ENCODE results near the gene ABCA5.
"Not testable (repeated sequence)": the region's sequence is repeated elsewhere in the genome, so short reads cannot be mapped to it uniquely, and the experiment has no call there.

Gene ABCA5

DNA sequence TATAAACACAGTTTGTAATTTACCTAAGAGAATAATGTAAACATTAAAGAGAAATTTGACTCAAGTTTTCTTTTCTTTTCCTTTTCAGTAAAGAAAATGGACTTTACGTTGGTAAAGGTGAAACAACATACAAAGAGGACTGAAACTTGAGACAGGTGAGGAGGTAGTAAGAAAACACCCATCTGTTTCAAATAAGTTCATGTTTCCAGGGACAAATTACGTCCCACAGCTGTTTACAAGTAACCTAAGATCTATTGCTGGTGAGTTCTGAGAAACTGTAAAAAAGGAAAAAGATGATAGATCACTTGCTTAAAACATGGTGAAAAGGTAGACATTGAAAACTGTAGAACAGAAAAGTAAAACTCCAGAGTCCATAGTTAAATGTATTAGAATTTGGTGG is 4.8 kb upstream of the ABCA5 start:
- DNase-seq (ENCODE audit: low spot score) = no peak

DNA sequence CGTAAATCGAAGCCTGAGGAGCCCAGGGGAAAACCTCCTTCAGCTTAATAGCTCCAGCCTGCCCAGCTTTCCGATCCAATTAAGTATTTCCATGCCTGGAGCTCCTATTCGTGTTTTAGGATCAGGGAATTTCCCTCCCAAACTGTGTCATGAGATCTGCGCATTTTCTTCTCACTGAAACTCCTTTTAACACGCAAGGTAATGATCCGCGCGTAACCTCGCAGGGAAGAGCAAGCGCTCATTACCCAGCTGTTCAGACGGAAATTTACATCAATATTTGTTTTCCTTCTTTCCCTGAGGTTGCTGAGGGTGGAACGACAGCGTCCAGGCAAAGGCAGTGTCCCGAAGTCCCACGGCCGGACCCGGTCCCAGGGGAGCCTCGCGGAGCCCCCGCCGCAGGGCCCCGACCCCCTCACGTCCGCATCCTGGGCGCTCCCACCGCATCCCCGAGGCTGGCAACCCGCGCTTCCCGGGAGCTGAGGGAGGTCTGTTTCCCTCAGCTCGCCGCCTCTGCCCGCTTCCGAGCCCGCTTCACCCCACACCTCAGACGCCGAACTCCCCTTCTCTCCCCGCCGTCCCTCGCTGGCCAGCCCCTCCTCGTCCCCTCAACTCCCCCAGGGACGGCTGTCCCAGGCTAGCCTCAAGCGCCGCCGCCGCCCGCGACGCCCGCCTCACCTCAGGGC is 415 bp downstream of the ABCA5 start:
- DNase-seq (ENCODE audit: low spot score) = no peak

DNA sequence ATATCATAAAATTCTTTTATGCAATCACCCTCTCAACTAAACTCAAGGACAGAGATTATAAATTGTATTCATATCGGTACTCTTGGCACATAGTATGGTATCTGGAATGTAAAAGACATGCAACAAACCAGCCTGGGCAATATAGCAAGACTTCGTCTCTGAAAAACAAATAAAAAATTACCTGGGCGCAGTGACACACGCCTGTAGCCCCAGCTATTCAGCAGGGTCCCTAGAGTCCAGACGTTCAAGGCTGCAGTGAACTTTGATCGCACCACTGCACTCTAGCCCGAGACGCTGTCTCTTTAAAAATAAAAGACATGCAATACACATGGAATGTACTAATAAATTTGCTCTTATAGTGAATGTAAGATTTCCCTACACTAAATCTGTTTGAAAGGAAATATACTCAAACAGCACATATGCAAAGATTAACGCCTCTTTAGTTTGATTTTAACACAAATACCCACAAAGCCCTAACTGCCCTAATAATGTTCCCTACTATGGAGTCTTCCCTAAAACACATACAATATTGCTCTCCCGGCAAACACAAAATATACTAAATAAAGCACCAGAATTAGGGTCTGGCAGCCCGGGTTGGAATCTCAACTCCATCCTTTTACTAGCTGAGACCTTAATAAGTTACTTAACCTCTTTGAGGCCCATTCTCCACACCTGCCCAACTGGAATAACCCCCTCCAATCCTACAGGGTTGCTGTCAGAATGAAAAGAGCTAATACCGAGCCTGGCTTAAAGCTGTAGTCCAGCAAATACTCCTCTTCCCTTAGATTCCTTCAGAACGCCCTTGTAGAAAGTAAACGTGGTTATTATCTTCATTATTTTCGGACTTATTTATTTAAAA is 1.2 kb downstream of the ABCA5 start:
- DNase-seq (ENCODE audit: low spot score) = no peak

DNA sequence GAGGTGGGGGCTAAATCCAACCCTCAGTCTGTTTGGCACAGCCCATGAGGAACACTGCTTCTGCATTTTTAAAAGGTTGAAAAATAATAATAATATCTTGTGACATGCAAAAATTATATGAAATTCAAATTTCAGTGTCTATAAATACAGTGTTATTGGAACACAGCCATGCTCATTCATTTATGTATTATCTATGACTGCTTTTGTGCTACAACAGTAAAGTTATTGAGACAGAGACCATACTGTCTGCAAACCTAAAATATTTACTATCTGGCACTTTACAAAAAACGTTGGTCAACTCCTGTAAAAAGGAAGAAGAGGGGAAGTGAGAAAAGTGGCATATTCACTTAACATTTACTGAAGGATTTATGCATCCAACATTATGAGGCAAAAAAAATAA is 3.1 kb downstream of the ABCA5 start:
- no peak for DNase-seq (ENCODE audit: low spot score)

DNA sequence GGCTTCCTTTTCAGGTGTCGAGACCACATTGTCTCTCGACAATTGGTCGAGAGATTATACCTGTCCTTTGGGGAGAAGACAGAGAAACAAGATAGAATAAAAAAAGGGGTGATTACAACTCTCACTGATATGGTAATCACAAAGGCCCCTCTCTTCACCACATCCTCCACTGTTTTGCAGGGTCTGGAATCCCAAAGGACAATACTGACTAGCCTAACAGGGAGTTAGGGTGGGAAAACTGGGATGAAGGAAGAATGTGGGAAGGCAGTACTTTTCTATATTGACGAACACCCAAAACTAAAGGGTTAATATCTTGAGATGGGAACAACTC is 6.1 kb downstream of the ABCA5 start:
- DNase-seq (ENCODE audit: low spot score) = no peak

DNA sequence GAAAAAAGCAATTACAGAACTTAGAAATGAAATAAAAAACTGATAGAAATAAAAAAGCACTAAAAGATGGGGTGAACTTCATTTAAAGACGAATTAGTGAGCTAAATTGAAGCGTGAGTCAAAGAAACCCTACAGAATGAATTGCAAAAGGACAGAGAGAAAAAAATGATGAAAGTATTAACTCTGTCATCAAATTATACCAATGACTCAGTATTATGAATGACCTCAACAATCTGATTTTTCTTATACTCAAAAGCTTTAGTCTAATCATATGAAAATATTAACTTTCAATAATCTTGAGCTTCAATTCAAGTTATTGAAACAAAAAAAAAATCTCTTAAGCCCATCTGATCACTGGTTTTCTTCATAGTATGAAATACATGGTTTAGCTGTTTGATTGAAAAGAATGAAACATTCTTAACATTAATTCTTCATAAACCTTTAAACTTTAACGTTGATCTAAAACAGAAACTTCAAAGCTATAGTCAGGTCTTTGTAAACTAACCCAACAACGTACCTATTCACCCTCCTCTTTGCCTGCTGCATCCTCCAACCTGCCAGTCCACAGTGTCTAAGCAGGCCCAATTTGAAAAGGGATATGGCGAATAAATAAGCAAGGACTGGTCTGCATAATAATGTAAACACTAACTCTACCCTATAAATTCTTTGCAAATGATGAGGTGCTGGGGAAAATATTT is 6.6 kb downstream of the ABCA5 start:
- no peak for DNase-seq (ENCODE audit: low spot score)

DNA sequence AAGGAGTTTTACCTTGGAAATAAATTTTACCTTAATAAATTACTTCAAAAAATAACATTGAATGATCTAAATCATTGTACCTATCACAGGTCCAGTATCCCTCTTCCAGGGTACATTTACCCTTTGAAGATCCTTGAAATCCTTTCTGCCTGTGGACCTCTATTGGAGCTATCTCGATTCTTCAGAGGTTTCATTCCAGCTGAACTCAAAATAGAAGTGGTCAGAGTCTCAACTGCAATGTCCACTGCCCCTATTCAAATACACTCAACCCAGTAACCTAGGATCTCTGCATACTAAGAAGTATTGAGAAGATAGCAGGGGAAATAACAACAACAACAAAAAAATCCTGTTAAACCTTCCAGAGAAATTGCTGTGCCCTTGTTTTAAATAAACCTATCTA is 9.3 kb downstream of the ABCA5 start:
- no peak for DNase-seq (ENCODE audit: low spot score)

DNA sequence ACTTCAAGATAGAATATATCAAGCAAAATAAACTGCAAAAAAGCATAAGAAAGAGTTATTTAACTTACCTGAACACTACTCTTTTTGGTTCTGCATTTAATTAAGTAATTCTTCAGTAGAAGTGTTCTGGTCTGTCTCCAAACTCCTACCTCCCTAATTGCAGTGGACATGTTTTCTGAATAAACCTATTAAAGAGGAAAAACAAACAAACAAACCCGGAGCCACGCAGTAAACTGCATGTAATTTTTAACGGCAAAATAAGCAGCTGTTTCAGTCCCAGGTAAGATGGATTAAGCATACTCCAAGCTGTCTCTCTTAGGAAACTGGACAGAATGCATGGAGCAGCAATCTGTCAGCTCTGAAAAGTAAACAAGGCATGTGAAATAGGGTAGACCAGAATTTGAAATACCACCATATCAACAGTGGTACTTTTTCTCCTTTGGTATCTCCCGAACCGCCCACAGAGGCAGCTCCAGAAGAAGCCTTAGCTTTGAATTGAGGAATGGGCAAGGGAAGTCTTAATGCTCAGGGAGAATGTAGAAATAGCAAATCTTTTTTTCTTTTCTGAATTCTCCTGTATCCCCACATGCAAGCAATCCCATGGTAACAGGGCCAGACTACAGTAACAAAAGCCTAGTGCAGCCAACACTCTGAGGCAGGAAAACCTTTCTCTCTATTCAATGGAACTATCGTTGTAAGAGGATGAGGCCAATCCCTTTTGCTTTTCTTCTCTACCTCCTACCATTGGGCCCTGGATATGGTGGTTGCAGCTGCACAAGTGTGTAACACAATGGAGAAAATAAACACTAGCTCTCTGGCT is 12.5 kb downstream of the ABCA5 start:
- no peak for DNase-seq (ENCODE audit: low spot score)

DNA sequence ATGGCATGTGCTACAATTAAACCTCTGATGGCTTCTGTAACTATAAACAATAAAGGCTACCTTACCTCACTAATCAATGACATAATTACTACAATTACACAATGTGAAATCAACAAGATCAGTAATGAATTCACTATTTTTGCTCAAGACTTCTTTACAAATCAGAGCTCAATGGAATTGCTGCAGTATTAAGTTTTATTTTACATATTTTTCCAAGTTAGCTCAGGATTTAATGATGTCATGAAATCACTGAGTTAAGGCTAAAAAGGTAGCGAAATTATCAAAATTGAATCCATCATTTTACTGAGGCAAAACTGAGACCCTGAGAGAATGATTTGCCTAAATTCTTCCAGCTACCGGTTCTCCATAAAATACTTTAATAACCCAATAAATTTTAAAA is 21.8 kb downstream of the ABCA5 start:
- no peak for DNase-seq (ENCODE audit: low spot score)

DNA sequence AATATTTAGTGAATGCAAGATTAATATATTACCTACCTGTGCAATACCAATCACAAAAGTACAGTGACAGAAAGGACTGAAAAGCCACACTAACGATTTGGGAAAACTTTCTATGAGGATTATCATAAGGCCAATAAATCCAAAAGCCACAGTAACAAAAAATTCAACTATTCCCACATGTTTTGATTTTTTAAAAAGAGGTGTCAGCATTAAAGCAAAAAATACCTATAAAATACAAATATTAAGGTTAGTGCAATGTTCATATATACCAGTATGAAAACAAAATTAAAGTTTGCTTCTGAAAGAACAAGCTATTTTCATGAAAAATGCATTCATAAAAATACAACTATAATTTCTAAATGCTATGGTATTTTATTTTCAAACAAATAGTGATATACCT is 24.3 kb downstream of the ABCA5 start:
- no peak for DNase-seq (ENCODE audit: low spot score)

DNA sequence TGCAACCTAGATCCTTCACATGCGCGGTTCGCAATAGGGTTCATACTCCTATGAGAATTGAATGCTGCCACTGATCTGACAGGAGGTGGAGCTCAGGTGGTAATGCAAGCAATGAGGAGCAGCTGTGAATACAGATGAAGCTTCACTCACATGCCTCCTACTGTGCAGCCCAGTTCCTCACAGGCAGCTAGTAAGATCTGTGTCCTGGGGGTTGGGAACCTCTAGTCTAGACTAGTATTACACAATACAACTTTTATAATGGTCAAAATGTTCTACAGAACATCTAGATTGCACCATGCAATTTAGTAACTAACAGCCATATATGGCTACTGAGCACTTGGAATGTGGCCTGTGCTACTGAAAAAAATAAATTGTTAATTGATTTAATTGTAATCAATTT is 26.7 kb downstream of the ABCA5 start:
- DNase-seq (ENCODE audit: low spot score) = no peak

DNA sequence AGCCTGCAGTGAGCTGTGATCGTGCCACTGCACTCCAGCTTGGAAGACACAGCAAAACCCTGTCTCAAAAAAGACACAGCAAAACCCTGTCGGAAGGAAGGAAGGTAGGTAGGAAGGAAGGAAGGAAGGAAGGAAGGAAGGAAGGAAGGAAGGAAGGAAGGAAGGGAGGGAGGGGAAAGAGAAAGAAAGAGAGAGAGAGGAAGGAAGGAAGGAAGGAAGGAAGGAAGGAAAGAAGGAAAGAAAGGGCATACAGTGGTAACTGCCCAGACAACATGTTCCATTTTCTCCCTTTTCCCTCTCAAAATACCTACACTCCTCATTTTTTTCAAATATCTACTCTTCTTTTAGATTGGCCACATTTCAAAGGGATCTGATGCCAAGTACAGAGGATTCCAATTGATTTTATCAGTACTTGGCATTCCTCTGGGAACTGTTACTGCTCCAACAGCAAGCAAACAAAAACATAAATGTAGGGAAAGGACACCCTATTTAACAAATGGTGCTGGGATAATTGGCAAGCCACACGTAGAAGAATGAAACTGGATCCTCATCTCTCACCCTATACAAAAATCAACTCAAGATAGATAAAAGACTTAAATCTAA is 28.7 kb downstream of the ABCA5 start:
- not testable (repeated sequence) for DNase-seq (ENCODE audit: low spot score)

DNA sequence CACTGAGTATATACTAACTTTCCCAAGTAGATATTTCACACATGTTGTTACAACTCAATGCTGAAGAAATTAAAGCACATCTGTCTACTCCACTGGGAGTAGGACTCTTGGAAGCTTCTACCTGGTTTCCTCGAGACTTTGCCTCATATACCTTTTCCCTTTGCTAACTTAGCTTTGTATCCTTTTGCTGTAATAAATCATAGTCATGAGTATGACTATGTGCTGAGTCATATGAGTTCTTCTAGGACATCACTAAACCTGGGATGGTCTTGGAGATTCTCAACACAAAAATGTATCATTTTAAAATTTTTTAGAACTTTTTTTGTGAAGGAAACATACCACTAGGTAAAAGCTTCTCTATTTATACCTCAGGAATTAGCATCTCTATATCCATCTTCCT is 39.8 kb downstream of the ABCA5 start:
- no peak for DNase-seq (ENCODE audit: low spot score)

DNA sequence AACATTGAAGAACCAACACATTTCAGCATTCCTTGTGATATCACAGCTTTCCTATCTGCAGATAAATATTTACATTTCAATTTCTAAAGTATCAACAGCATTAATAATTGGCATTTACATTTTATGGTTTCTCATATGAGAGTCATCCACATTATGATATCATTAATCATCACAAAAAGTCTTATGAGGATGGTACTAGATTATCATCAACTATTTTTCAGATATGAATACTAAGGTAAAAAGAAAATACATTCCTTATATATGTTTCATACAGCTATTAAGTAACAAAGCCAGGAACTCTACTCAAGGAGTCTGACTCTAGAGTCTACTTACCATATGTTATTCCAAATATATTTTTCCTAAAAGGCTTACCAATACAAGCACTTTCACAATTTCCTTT is 40.7 kb downstream of the ABCA5 start:
- DNase-seq (ENCODE audit: low spot score) = no peak

DNA sequence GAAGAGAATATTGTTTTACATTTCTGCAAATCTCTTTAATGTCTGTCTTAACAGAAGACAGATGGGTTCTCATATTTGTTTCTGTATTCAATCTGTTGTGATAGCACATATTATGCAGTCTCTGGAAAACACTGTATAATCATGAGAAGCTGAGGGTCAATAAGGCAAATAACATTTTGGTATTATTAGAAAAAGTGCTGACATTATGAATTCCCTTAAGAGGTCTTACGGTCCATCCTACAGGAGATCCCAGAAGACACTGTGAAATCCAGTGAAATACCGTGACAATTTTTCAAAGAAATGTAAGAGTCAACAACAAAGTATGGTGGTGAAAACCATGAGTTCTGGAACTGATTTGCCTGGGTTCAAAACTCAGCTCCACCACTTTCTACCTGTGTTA is 42.3 kb downstream of the ABCA5 start:
- no peak for DNase-seq (ENCODE audit: low spot score)

DNA sequence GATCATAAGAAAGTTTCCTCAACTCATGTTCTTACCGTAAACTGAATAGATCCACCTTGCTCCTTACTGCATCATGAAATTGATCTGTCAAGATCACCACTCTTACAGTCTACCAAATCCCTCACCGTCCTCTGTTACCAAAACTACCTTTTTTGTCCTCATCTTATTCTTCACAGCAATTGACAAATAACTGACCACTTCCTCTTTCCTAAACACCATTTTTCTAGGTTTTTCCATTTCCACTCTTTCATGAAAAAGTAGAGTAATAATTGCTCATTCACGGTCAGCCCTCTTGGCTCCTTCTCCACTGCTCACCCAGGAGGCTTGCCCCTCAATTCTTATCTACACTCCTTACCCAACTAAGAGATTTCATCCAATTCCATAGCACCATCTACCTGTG is 44.9 kb downstream of the ABCA5 start:
- DNase-seq (ENCODE audit: low spot score) = no peak

DNA sequence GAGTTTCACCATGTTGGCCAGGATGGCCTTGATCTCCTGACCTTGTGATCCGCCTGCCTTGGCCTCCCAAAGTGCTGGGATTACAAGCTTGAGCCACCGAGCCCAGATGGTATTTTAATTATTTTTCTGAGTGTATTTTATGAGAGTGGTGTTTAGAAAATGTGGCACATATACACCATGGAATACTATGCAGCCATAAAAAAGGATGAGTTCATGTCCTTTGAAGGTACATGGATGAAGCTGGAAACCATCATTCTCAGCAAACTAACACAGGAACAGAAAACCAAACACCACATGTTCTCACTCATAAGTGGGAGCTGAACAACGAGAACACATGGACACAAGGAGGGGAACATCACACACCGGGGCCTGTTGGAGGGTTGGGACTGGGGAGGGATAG is 50.7 kb downstream of the ABCA5 start:
- not testable (repeated sequence) for DNase-seq (ENCODE audit: low spot score)

DNA sequence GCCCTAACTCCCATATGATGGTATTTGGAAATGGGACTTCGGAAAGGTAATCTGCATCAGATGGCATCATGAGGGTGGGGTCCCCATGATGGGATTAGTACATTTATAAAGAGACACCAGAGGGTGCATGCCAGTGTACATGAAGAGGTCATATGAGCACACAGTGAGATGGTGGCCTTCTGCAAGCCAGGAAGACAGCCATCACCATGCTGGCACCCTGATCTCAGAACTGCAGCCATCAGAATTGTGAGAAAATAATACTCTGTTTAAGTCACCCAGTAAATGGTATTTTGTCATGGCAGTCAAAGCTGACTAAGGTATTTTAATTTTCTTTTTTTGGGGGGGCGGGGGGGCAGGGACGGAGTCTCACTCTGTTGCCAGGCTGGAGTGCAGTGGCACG is 51.2 kb downstream of the ABCA5 start:
- DNase-seq (ENCODE audit: low spot score) = no peak

DNA sequence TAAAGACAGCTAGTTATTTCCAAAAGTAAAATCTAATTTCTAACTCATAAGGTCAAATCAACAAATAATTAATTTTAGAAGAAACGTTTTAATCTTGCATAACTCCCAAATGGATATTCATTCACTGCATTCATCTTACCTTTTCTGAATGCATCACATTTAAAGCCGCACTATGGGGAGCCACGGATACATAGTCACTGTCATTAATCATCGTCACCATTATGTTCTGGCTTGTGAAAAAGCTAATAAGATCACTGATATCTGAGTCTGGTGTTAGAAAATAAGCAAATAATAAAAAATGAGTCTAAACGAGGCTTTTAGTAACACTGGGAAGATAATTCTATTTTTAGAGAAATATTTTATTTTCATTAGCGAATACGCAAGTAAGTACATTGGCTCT is 55.9 kb downstream of the ABCA5 start:
- DNase-seq (ENCODE audit: low spot score) = no peak

DNA sequence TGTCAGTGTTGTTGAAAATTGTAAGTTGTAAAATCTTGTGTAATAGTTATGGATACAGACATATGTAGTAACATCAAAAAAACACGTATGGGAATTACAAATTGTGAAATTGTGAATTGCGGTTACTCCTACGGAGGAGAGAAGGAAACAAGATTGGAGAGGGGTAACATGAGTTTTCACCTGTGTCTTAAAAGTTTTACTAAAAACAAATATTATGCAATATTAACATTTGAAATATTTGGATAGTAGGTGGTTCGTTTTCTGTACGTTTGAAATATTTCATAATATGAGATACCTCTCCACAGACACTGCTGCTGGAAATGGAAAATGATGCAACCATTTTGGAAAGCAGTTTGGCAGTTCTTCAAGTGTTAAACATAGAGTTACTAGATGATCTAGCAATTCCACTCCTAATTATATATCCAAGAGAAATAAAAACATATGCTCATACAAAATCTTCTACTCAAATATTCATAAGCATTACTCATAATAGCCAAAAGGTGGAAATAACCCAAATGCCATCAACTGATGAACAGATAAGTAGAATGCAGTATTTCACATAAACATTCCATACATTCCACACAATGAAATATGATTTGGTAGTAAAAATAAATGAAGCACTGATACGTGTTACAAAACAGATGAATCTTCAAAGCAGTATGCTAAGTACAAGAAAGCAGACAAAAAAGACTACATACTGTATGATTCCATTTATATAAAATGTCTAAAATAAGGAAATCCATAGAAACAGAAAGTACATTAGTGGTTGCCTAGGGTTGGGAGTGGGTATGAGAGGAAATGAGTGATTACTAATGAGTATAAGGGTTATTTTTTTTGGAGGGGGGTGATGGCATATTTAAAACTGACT is 57.6 kb downstream of the ABCA5 start:
- no peak for DNase-seq (ENCODE audit: low spot score)

DNA sequence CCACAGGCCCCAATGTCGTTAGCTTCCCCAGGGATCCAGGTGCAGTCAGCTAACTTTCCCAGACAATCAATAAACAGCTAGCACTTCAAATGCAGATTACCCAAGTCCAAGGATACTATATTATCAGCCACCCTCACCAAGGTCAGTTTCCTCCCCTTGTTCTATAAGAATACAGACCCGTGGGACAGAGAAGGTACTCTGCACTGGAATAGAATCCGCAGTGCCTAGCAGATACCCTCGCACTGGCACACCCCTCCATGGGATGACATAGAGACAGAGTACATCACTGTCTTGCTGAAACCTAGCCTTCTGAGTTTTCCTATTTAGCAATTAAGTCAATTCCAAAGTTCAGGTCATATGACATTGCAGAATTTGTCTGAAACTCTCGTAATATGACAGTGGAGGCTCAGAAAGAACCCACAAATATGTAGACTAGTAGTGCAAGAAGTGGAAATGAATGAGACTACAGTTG is 58.4 kb downstream of the ABCA5 start:
- no peak for DNase-seq (ENCODE audit: low spot score)
